GM19043 (cell line): Measurements from ENCODE around the gene CADPS2.
"Not testable (repeated sequence)": the region's sequence is repeated elsewhere in the genome, so short reads cannot be mapped to it uniquely, and the experiment has no call there.

Experiments
- ATAC-seq: cut with Tn5 transposase; IDR thresholded peaks from one replicate; pipeline ENCODE4 v1.9.1; 2021; ENCODE audit warnings: low read depth; ENCODE audit not compliant: unreplicated experiment

Gene CADPS2

GRCh38 chr7:122858320-122858719 lies 27.9 kb downstream of the CADPS2 start:
- no peak for ATAC-seq

GRCh38 chr7:122850528-122850927 lies 35.7 kb downstream of the CADPS2 start:
- ATAC-seq = no peak

GRCh38 chr7:122849957-122850328 lies 36.3 kb downstream of the CADPS2 start:
- no peak for ATAC-seq

GRCh38 chr7:122849322-122849956 lies 36.8 kb downstream of the CADPS2 start:
- ATAC-seq = no peak

- ATAC-seq = no peak
These were observed 38.3 kb downstream of the CADPS2 start for GRCh38 chr7:122847871-122848473.

- ATAC-seq = no peak
These were observed 39.7 kb downstream of the CADPS2 start for GRCh38 chr7:122846591-122846990.

- no peak for ATAC-seq
These were observed 41.0 kb downstream of the CADPS2 start for GRCh38 chr7:122845286-122845685.

GRCh38 chr7:122844191-122844988 lies 41.9 kb downstream of the CADPS2 start:
- no peak for ATAC-seq

- ATAC-seq = no peak
These were observed 43.3 kb downstream of the CADPS2 start for GRCh38 chr7:122842971-122843370.

GRCh38 chr7:122836286-122836685 lies 50.0 kb downstream of the CADPS2 start:
- not testable (repeated sequence) for ATAC-seq

GRCh38 chr7:122834571-122834942 lies 51.7 kb downstream of the CADPS2 start:
- ATAC-seq = not testable (repeated sequence)

GRCh38 chr7:122833888-122834570 lies 52.2 kb downstream of the CADPS2 start:
- ATAC-seq = no peak

- ATAC-seq = no peak
These were observed 54.8 kb downstream of the CADPS2 start for GRCh38 chr7:122831436-122831835.

GRCh38 chr7:122829962-122830361 lies 56.3 kb downstream of the CADPS2 start:
- no peak for ATAC-seq

GRCh38 chr7:122827763-122828162 lies 58.5 kb downstream of the CADPS2 start:
- ATAC-seq = no peak

GRCh38 chr7:122813845-122814244 lies 72.4 kb downstream of the CADPS2 start:
- ATAC-seq = no peak

GRCh38 chr7:122803851-122804250 lies 82.4 kb downstream of the CADPS2 start:
- ATAC-seq = no peak

GRCh38 chr7:122803323-122803722 lies 82.9 kb downstream of the CADPS2 start:
- ATAC-seq = no peak

- no peak for ATAC-seq
These were observed 83.9 kb downstream of the CADPS2 start for GRCh38 chr7:122802301-122802751.

- no peak for ATAC-seq
These were observed 94.2 kb downstream of the CADPS2 start for GRCh38 chr7:122791959-122792545.

GRCh38 chr7:122790591-122790990 lies 95.7 kb downstream of the CADPS2 start:
- ATAC-seq = no peak
